IMR-90 (cell line): ENCODE results near the gene CDR2. TPM values are rescaled to one million over a fixed set of nuclear protein-coding genes. Genes with fewer than 3 reads are reported as not detected.
A peak's percentile ranks its signal among the peaks of the same experiment; 100 is the strongest.

ENCODE experiments used
- ATAC-seq: fragments of 200-7000 bp; cut with Tn5 transposase; 2 replicates; pipeline ENCODE4 v1.9.1; 2020; ENCODE audit warnings: low read depth, mild to moderate bottlenecking, moderate library complexity
- BruUV-seq: library from RNA; stranded (reverse); fragments of 400-500 nt; replicated peaks from 2 replicates; lab custom pipeline; 2021; lab: Mats Ljungman, UMichigan
- CTCF ChIA-PET: fragments of 300-600 bp; formaldehyde crosslinking; extraction: SDS; loops from one replicate; lab custom pipeline; 2021; ENCODE audit warnings: antibody characterized with exemption; lab: Yijun Ruan, JAX
- POLR2A ChIA-PET: fragments of 300-600 bp; sonication (Branson Sonifier 250); formaldehyde crosslinking; loops from one replicate; lab custom pipeline; 2022; ENCODE audit warnings: antibody characterized with exemption; ENCODE audit not compliant: unreplicated experiment; lab: Charles Lee
- DNase-seq: peaks from one replicate; pipeline ENCODE4 v3.0.0; 2013
- H2AFZ ChIP-seq: replicated peaks from 2 replicates; pipeline ENCODE3; 2013; ENCODE audit warnings: low read length, mild to moderate bottlenecking; ENCODE audit not compliant: poor library complexity
- H2AK5ac ChIP-seq: 2 replicates; pipeline ENCODE4 v1.6.1; 2013; ENCODE audit warnings: low read depth, low read length, inconsistent platforms
- H2AK9ac ChIP-seq: replicated peaks from 2 replicates; pipeline ENCODE3; 2013; ENCODE audit warnings: mild to moderate bottlenecking, low read depth, low read length, moderate library complexity; ENCODE audit not compliant: poor library complexity
- H2BK120ac ChIP-seq: 2 replicates; pipeline ENCODE4 v1.6.1; 2013; ENCODE audit warnings: low read depth, low read length, inconsistent platforms
- H2BK15ac ChIP-seq: 3 replicates; pipeline ENCODE4 v1.6.1; 2013; ENCODE audit warnings: low read depth, low read length, inconsistent platforms
- H2BK20ac ChIP-seq: 2 replicates; pipeline ENCODE4 v1.6.1; 2013; ENCODE audit warnings: low read depth, mild to moderate bottlenecking, inconsistent platforms, low read length, moderate library complexity
- H2BK5ac ChIP-seq: 2 replicates; pipeline ENCODE4 v1.6.1; 2013; ENCODE audit warnings: mild to moderate bottlenecking, low read depth, low read length, inconsistent platforms; ENCODE audit not compliant: poor library complexity, severe bottlenecking
- H3K14ac ChIP-seq: replicated peaks from 2 replicates; pipeline ENCODE4 v1.6.1; 2013; ENCODE audit warnings: low read depth, low read length, inconsistent platforms
- H3K18ac ChIP-seq: 2 replicates; pipeline ENCODE4 v1.6.1; 2013; ENCODE audit warnings: low read depth, low read length, control low read depth
- H3K23ac ChIP-seq: 2 replicates; pipeline ENCODE4 v1.6.1; 2013; ENCODE audit warnings: low read depth, low read length, inconsistent platforms
- H3K27ac ChIP-seq: 2 replicates; pipeline ENCODE4 v1.5.1; 2013; ENCODE audit warnings: mild to moderate bottlenecking, control low read depth, low read length; ENCODE audit not compliant: insufficient read depth
- H3K27me3 ChIP-seq: 2 replicates; pipeline ENCODE4 v1.6.1; 2013; ENCODE audit warnings: low read length; ENCODE audit not compliant: control insufficient read depth, insufficient read depth
- H3K36me3 ChIP-seq: 2 replicates; pipeline ENCODE4 v1.6.1; 2013; ENCODE audit warnings: low read length, mixed read lengths; ENCODE audit not compliant: control insufficient read depth, insufficient read depth
- H3K4ac ChIP-seq: 2 replicates; pipeline ENCODE4 v1.6.1; 2013; ENCODE audit warnings: low read depth, low read length, inconsistent platforms
- H3K4me1 ChIP-seq: 2 replicates; pipeline ENCODE4 v1.6.1; 2013; ENCODE audit warnings: low read length, mixed read lengths; ENCODE audit not compliant: control insufficient read depth, insufficient read depth
- H3K4me2 ChIP-seq: 2 replicates; pipeline ENCODE4 v1.6.1; 2013; ENCODE audit warnings: low read depth, mild to moderate bottlenecking, control low read depth, low read length, moderate library complexity
- H3K4me3 ChIP-seq: 2 replicates; pipeline ENCODE4 v1.5.1; 2013; ENCODE audit warnings: low read depth, mild to moderate bottlenecking, control low read depth, low read length, moderate library complexity; ENCODE audit not compliant: insufficient read depth
- H3K56ac ChIP-seq: 2 replicates; pipeline ENCODE4 v1.6.1; 2013; ENCODE audit warnings: low read length, inconsistent platforms; ENCODE audit not compliant: insufficient read depth; ENCODE audit errors: extremely low read depth
- H3K79me1 ChIP-seq, 2 experiments: 2 replicates each; pipeline ENCODE4 v1.6.1; 2013; ENCODE audit warnings: low read length in 2 of 2, inconsistent platforms in 1 of 2, low read depth in 1 of 2
- H3K9ac ChIP-seq: 2 replicates; pipeline ENCODE4 v1.6.1; 2013; ENCODE audit warnings: low read depth, low read length, control low read depth
- H3K9me1 ChIP-seq: 2 replicates; pipeline ENCODE4 v1.6.1; 2013; ENCODE audit warnings: low read length, inconsistent platforms; ENCODE audit not compliant: insufficient read depth
- H3K9me3 ChIP-seq: 2 replicates; pipeline ENCODE4 v1.6.1; 2013; ENCODE audit warnings: low read length; ENCODE audit not compliant: control insufficient read depth, insufficient read depth
- H4K20me1 ChIP-seq: 2 replicates; pipeline ENCODE4 v1.6.1; 2013; ENCODE audit warnings: low read length, inconsistent platforms; ENCODE audit not compliant: insufficient read depth
- H4K5ac ChIP-seq: 2 replicates; pipeline ENCODE4 v1.6.1; 2013; ENCODE audit warnings: mild to moderate bottlenecking, low read depth, low read length, control low read depth
- H4K8ac ChIP-seq, 2 experiments: 2 replicates each; pipeline ENCODE4 v1.6.1; 2013; ENCODE audit warnings: low read depth in 2 of 2, low read length in 2 of 2, control low read depth in 1 of 2, inconsistent platforms in 1 of 2
- H4K91ac ChIP-seq: 2 replicates; pipeline ENCODE4 v1.6.1; 2013; ENCODE audit warnings: low read depth, low read length, inconsistent platforms; ENCODE audit not compliant: insufficient read depth
- BHLHE40 ChIP-seq: fragments of 150-350 bp; IDR thresholded peaks from 2 replicates; pipeline ENCODE4 v1.6.1; 2016; ENCODE audit warnings: mild to moderate bottlenecking, low read depth, low read length
- CHD1 ChIP-seq: IDR thresholded peaks from 2 replicates; pipeline ENCODE4 v1.6.1; 2012; ENCODE audit warnings: low read depth, low read length, improper control_type of control experiment
- WGBS, 2 experiments: methylation state at CpG; one replicate each; pipeline versions ENCODE4 v1.1.5 to v1.1.7; 2013; ENCODE audit warnings: missing lambda C conversion rate in 2 of 2; ENCODE audit not compliant: insufficient read length in 1 of 2; ENCODE audit errors: extremely low coverage in 2 of 2; 5-methylcytosine and 5-hydroxymethylcytosine counted together
- dilution Hi-C: fragments of 300-500 bp; cut with HindIII; formaldehyde crosslinking; loops from one replicate; pipeline ENCODE4 v1.14.3; 2018; ENCODE audit warnings: low sequenced_read_pairs; ENCODE audit not compliant: unreplicated experiment
- in situ Hi-C: fragments of 300-500 bp; cut with MboI; formaldehyde crosslinking; loops from 3 replicates; pipeline ENCODE4 v1.14.3; 2019; ENCODE audit warnings: low sequenced_read_pairs, inconsistent platforms, mixed read lengths
- intact Hi-C: fragments of 100-400 bp; cut with micrococcal nuclease; formaldehyde crosslinking; loops from 2 replicates; pipeline ENCODE4 v1.10.0; 2022
- polyA plus RNA-seq, 3 experiments: library from polyadenylated mRNA; depleted of rRNA; stranded (reverse); fragments of >200 nt; gene quantifications; 2 replicates each; pipeline ENCODE4 v1.2.3, GENCODE V29; 2012; ENCODE audit warnings: low replicate concordance in 1 of 3
- total RNA-seq: library from RNA; depleted of rRNA; stranded (reverse); fragments of >200 nt; gene quantifications from 2 replicates; pipeline ENCODE4 v1.2.3, GENCODE V29; 2012
- TF ChIP-seq, protein P1 (sequence below): fragments of 150-350 bp; IDR thresholded peaks from 2 replicates; pipeline ENCODE4 v1.6.1; 2017; ENCODE audit warnings: mild to moderate bottlenecking, antibody characterized with exemption, low read length, low read depth

Gene CDR2
- total and polyA plus RNA-seq, 2 of the 4 experiments (the other 2 are of a cell fraction) = 37.7 to 48.4 TPM

DNA sequence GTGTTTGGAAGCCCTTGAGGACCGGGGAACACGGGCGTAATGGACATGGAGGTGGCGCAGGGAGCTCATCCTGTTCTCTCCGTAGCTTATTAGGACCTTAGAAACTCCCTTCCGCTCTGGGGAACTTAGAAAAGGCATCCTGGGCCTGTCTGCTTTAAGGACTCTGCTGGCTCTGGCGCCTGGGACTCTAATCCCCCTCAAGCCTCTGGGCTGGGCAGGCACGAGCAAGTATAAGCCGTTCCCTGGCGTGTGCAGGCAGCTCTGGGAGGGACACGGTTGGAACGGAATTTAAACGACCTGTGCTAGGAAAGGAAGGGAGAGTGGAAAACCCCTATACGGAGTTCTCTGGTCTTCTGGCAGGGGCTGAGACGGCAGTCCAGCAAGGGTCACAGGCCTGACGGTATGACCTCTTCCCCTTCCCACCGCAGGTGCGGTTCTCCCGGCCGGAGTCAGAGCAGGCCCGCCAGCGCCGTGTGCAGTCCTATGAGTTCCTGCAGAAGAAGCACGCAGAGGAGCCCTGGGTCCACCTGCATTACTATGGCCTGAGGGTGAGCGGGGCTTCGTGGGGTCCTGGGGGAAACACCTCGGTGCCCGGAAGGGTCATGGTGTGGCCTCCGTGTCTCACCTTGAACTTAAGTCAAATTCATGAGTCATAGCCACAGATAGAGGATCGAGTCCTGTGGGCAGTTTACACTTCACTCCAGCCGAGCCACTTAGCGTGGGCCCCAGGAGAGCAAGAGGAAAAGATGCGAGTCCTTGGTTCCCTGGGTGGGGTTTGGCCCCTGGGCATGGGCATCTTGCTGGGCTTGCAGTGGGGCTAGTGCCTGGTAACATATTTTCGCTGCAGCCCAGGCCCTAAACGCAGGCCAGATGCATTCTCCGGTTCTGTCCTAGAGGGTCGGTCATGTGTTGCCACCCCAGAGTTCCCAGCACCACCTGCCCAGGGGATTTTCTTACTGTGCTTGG, 59.5 kb downstream of the CDR2 start (continued):
- TF ChIP-seq CHD1 (no peak), BHLHE40 (no peak)

DNA sequence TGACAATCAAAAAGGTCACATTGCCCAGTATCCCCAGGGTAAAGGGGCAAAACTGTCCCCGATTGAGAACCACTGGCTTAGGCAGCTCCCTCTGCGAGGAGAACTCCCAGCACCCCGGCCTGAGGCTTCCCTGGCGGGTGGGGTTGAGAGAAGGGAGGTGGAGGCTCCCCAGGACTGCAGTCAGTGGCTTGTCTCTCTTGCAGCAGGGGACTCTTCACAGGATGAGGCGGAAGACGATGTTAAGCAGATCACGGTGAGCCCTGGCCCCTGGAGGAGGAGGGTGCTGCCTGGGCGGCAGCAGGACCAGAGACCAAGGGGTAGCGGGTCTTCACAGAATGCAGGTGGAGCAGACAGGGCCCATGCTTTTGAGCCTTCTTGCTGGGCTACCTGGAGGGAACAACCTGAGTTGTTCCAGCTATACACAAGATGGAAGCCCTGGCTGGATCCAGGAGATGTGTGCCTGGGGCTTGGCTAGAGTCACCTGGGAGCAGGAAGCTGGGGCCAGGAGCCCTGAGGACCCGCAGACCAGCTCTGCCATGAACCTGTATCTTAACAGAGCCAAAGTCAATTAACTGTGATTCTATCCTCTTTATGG, 60.4 kb downstream of the CDR2 start:
- TF ChIP-seq, protein P1, sequence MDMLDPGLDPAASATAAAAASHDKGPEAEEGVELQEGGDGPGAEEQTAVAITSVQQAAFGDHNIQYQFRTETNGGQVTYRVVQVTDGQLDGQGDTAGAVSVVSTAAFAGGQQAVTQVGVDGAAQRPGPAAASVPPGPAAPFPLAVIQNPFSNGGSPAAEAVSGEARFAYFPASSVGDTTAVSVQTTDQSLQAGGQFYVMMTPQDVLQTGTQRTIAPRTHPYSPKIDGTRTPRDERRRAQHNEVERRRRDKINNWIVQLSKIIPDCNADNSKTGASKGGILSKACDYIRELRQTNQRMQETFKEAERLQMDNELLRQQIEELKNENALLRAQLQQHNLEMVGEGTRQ = no peak
- no peak overlapping the region for H2BK120ac ChIP-seq
- H3K4me1 ChIP-seq = no peaks in the 10 kb centered on the region
- POLR2A ChIA-PET = no interaction called here
- H3K4me2 ChIP-seq = no peak overlapping the region
- BruUV-seq = no TSS peak
- ATAC-seq (no peak), DNase-seq (no peak)
- H3K9me1 ChIP-seq = no peaks in the 10 kb centered on the region
- peak overlapping the region; percentile 73 for H2AK9ac ChIP-seq
- H4K20me1 ChIP-seq = no peaks in the 10 kb centered on the region; the same call in 1 of the 2 replicates
- no peak overlapping the region for H3K14ac ChIP-seq
- H4K8ac ChIP-seq = no peak overlapping the region
- 96% methylated on average over 6 of the region's 10 CpGs; no CpG with 5 or more reads in 1 of the 2 experiments for WGBS, 2 experiments
- no peaks in the 10 kb centered on the region for H3K9me3 ChIP-seq
- H3K9ac ChIP-seq = no peak overlapping the region
- no peaks in the 10 kb centered on the region for H3K27me3 ChIP-seq
- intact Hi-C loops (no loop called here), dilution Hi-C loops (no loop called here), in situ Hi-C loops (no loop called here)
- H4K91ac ChIP-seq = no peak overlapping the region
- H2BK5ac ChIP-seq = no peak overlapping the region
- no peak overlapping the region for H2AFZ ChIP-seq
- H3K79me1 ChIP-seq = peaks cover 0 to 4% of the 10 kb centered on the region in 2 experiments; a peak in 1 of 4 replicates
- H2BK20ac ChIP-seq = no peak overlapping the region
- no peak overlapping the region for H3K56ac ChIP-seq
- H3K23ac ChIP-seq = no peak overlapping the region
- no peak overlapping the region for H3K4ac ChIP-seq
- no peak overlapping the region for H3K4me3 ChIP-seq
- no peak overlapping the region for H3K18ac ChIP-seq
- no peak overlapping the region for H3K27ac ChIP-seq
- CTCF ChIA-PET = no interaction called here
- H4K5ac ChIP-seq = no peak overlapping the region
- H2BK15ac ChIP-seq = no peak overlapping the region
- peaks cover 55% of the 10 kb centered on the region for H3K36me3 ChIP-seq
- no peak overlapping the region for H2AK5ac ChIP-seq
